IPS-20b (cell line): Measurements from ENCODE around the gene ALPK3.

Source experiments
- H3K27ac ChIP-seq: one replicate; pipeline ENCODE4 v1.5.1; 2013; ENCODE audit warnings: low read length
- H3K27me3 ChIP-seq: 2 replicates; pipeline ENCODE4 v1.6.1; 2013; ENCODE audit warnings: mild to moderate bottlenecking, low read length, inconsistent platforms; ENCODE audit not compliant: insufficient read depth
- H3K36me3 ChIP-seq: 2 replicates; pipeline ENCODE4 v1.6.1; 2013; ENCODE audit warnings: low read depth, mild to moderate bottlenecking, inconsistent platforms, low read length, moderate library complexity; ENCODE audit not compliant: insufficient read depth
- H3K4me1 ChIP-seq: 2 replicates; pipeline ENCODE4 v1.6.1; 2013; ENCODE audit warnings: mild to moderate bottlenecking, control low read depth, inconsistent platforms, low read length, moderate library complexity; ENCODE audit not compliant: insufficient read depth
- H3K4me3 ChIP-seq: 2 replicates; pipeline ENCODE4 v1.5.1; 2013; ENCODE audit warnings: mild to moderate bottlenecking, low read length, inconsistent platforms
- H3K9ac ChIP-seq: 2 replicates; pipeline ENCODE4 v1.6.1; 2013; ENCODE audit warnings: low read depth, mild to moderate bottlenecking, inconsistent platforms, low read length, moderate library complexity
- H3K9me3 ChIP-seq: 2 replicates; pipeline ENCODE4 v1.6.1; 2013; ENCODE audit warnings: mild to moderate bottlenecking, low read depth, low read length, inconsistent platforms; ENCODE audit not compliant: insufficient read depth

ALPK3 gene

GRCh38 chr15:84905016-84905916 lies 88.1 kb downstream of the ALPK3 start:
- no peaks in the 10 kb centered on the region for H3K27me3 ChIP-seq
- H3K4me1 ChIP-seq, result no peaks in the 10 kb centered on the region; the same call in 1 of the 2 replicates
- no peak overlapping the region for H3K9ac ChIP-seq
- H3K4me3 ChIP-seq, result no peak overlapping the region
- no peaks in the 10 kb centered on the region for H3K9me3 ChIP-seq
- H3K27ac ChIP-seq, result no peak overlapping the region
- H3K36me3 ChIP-seq, result no peaks in the 10 kb centered on the region

GRCh38 chr15:84907731-84908130 lies 90.6 kb downstream of the ALPK3 start:
- Histone ChIP-seq H3K36me3 (no peaks in the 10 kb centered on the region), H3K27ac (no peak overlapping the region), H3K9ac (no peak overlapping the region), H3K4me1 (no peaks in the 10 kb centered on the region; the same call in 1 of the 2 replicates), H3K27me3 (no peaks in the 10 kb centered on the region), H3K9me3 (no peaks in the 10 kb centered on the region), H3K4me3 (no peak overlapping the region)

GRCh38 chr15:84908564-84908963 lies 91.4 kb downstream of the ALPK3 start:
- Histone ChIP-seq H3K9ac (no peak overlapping the region), H3K27ac (no peak overlapping the region), H3K4me1 (no peaks in the 10 kb centered on the region; the same call in 1 of the 2 replicates)

DNA sequence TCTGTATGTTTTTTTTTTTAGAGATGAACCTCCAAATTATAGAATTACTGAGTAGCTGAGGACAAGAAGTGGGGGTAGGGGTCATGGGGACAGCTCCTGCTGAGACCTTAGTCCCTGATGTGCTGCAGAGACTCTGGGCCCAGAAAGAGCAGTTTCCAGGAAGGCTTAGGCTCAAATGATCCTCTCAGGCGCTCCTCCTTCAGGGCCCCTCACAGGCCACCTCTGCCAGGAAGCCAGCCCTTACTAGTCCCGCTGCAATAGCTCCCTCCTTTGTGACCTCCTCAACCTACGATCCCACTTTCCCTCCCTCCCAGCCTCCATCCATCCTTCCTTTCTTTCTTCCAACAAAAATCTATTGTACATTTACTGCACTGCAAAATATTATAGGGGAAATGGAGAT lies 91.9 kb downstream of the ALPK3 start:
- no peaks in the 10 kb centered on the region; the same call in 1 of the 2 replicates for H3K4me1 ChIP-seq
- no peaks in the 10 kb centered on the region for H3K27me3 ChIP-seq

More at GRCh38 chr15:84908564-84908963, 91.4 kb downstream of the ALPK3 start:
- H3K27me3 ChIP-seq, result no peaks in the 10 kb centered on the region
- H3K36me3 ChIP-seq, result no peaks in the 10 kb centered on the region
- H3K4me3 ChIP-seq, result no peak overlapping the region
- H3K9me3 ChIP-seq, result no peaks in the 10 kb centered on the region

GRCh38 chr15:84909782-84910181 lies 92.6 kb downstream of the ALPK3 start:
- H3K27me3 ChIP-seq, result no peaks in the 10 kb centered on the region
- no peaks in the 10 kb centered on the region; the same call in 1 of the 2 replicates for H3K4me1 ChIP-seq
- no peaks in the 10 kb centered on the region for H3K9me3 ChIP-seq
- H3K27ac ChIP-seq, result no peak overlapping the region
- no peak overlapping the region for H3K9ac ChIP-seq
- H3K36me3 ChIP-seq, result no peaks in the 10 kb centered on the region
- no peak overlapping the region for H3K4me3 ChIP-seq

More for the DNA sequence above, 91.9 kb downstream of the ALPK3 start:
- no peak overlapping the region for H3K27ac ChIP-seq
- H3K36me3 ChIP-seq, result no peaks in the 10 kb centered on the region
- no peaks in the 10 kb centered on the region for H3K9me3 ChIP-seq
- no peak overlapping the region for H3K9ac ChIP-seq
- no peak overlapping the region for H3K4me3 ChIP-seq

GRCh38 chr15:84910928-84911623 lies 93.9 kb downstream of the ALPK3 start:
- Histone ChIP-seq H3K9ac (no peak overlapping the region), H3K9me3 (no peaks in the 10 kb centered on the region), H3K36me3 (no peaks in the 10 kb centered on the region), H3K4me3 (no peak overlapping the region), H3K27ac (no peak overlapping the region), H3K27me3 (no peaks in the 10 kb centered on the region), H3K4me1 (no peaks in the 10 kb centered on the region; the same call in 1 of the 2 replicates)

DNA sequence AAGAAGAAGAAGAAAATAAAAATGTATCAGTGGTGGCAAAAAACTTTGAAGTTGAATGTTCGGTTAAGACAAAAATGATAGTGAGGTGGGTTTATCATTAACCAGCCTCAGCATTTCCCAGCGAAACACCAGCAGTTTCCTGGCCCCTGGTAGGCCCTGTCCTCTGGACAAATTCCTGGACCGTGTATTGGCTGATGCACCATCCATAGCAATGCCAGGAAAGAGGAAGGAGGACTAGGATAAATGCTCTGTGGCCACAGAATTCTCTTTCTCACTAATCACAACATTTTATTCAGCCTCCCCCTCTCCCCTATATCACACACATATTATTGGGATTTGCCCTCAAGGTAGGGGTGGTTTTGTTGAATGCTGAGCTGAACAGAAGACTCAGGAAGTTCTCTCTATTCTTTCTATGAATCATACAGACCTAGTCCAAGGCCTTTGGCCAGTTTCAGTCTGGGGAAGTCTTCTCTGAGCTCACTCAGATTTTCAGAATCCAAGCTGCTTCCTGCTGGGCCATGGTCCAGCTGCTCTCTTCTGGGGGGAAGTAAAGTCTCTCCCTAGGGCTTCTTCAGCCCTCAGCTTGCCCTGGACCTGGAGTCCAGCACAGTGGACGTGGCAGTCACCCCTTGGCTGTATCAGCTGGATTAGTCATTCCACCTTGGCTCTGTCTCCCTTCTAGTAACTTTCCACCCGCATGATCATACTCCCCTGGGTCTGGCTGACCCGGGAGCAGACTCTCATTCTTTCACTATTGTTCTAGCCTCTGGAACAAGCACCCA lies 94.9 kb downstream of the ALPK3 start:
- Histone ChIP-seq H3K27me3 (no peaks in the 10 kb centered on the region), H3K4me3 (no peak overlapping the region), H3K36me3 (no peaks in the 10 kb centered on the region), H3K27ac (no peak overlapping the region), H3K4me1 (no peaks in the 10 kb centered on the region; the same call in 1 of the 2 replicates), H3K9me3 (no peaks in the 10 kb centered on the region), H3K9ac (no peak overlapping the region)

- H3K4me3 ChIP-seq, result no peak overlapping the region
- H3K4me1 ChIP-seq, result no peaks in the 10 kb centered on the region; the same call in 1 of the 2 replicates
- no peak overlapping the region for H3K9ac ChIP-seq
- no peaks in the 10 kb centered on the region for H3K9me3 ChIP-seq
- H3K27me3 ChIP-seq, result no peaks in the 10 kb centered on the region
- no peaks in the 10 kb centered on the region for H3K36me3 ChIP-seq
- H3K27ac ChIP-seq, result no peak overlapping the region
These were observed 96.2 kb downstream of the ALPK3 start for GRCh38 chr15:84913360-84913723.

DNA sequence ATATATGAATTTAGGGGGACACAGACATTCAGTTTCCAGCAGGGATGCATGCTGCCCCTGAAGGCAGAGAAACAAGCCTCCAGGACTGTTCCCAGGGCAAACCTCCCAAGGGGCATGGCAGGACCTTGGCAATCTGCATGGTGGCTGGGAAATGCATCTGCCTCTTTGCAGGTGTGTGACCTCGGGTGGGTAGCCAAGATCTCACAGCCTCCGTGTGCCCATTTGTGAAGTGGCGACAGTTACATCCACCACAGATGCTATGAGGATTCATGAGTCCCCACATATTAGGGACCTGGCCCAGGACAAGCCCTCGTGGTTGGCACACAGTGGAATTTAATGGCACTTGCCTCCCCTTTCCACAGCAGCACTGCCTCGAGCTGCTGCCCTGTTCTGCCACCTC lies 97.2 kb downstream of the ALPK3 start:
- Histone ChIP-seq H3K27me3 (no peaks in the 10 kb centered on the region), H3K36me3 (no peaks in the 10 kb centered on the region), H3K27ac (no peak overlapping the region), H3K4me1 (no peaks in the 10 kb centered on the region), H3K4me3 (no peak overlapping the region), H3K9me3 (no peaks in the 10 kb centered on the region), H3K9ac (no peak overlapping the region)

DNA sequence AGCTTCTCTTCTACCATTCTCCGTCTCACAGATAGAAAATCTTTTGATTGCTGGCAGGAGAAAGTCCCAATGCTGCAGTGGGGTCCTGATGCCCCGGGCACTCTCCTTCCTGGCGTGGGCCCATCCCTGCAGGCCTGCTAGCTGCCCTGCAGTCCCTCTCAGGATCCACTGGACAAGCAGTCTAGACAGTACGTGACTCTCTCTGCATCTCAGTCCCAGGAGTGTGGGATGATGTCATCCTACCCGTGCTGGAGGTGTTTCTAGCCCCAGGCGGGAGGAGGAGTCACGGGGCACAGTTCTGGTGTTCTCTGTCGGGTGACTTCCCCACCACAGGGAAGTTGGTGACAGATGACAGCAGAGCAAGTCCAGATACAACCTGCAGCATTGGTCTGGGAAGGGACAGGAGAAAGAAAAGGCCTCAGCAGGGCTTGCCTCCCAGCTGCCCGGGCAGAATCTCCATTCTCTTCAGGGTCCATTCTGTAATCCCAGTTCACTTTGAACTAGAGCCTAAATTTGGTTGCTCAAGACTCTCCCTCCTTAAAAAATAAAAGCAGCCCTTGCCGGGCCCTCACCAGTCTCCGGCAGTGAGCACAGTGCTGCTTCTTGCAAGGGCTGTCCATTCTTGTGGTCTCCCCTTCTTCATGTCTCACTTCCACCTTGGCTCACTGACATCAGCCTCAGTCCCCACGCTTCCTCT lies 97.9 kb downstream of the ALPK3 start:
- Histone ChIP-seq H3K4me1 (no peaks in the 10 kb centered on the region), H3K27ac (no peak overlapping the region), H3K4me3 (no peak overlapping the region)

GRCh38 chr15:84915606-84915958 lies 98.4 kb downstream of the ALPK3 start:
- no peak overlapping the region for H3K4me3 ChIP-seq
- no peaks in the 10 kb centered on the region for H3K27me3 ChIP-seq
- H3K4me1 ChIP-seq, result no peaks in the 10 kb centered on the region
- H3K9ac ChIP-seq, result no peak overlapping the region
- H3K36me3 ChIP-seq, result no peaks in the 10 kb centered on the region
- H3K9me3 ChIP-seq, result no peaks in the 10 kb centered on the region
- H3K27ac ChIP-seq, result no peak overlapping the region

More for the DNA sequence above, 97.9 kb downstream of the ALPK3 start:
- H3K9ac ChIP-seq, result no peak overlapping the region
- H3K27me3 ChIP-seq, result no peaks in the 10 kb centered on the region
- no peaks in the 10 kb centered on the region for H3K36me3 ChIP-seq
- no peaks in the 10 kb centered on the region for H3K9me3 ChIP-seq
